SK-N-DZ (cell line): ENCODE results near the gene MYH3. TPM values are rescaled to one million over a fixed set of nuclear protein-coding genes. Genes with fewer than 3 reads are reported as not detected.
A peak's percentile ranks its signal among the peaks of the same experiment; 100 is the strongest.
"Not testable (repeated sequence)": the region's sequence is repeated elsewhere in the genome, so short reads cannot be mapped to it uniquely, and the experiment has no call there.

Experiments
- DNase-seq: peaks from one replicate; pipeline ENCODE4 v3.0.0-alpha.2; 2015; ENCODE audit warnings: low spot score
- polyA plus RNA-seq, 2 experiments: library from polyadenylated mRNA; depleted of rRNA; stranded (reverse); fragments of >200 nt; gene quantifications; 2 replicates each; pipeline ENCODE4 v1.2.3, GENCODE V29; 2014

Gene MYH3
- polyA plus RNA-seq (2014; cell fraction: cytosol; rRNA removed) = 0.52 and 1.0 TPM in 2 replicates
- 5.0 and 11.8 TPM in 2 replicates for polyA plus RNA-seq (2014; cell fraction: nucleus; rRNA removed)

DNA sequence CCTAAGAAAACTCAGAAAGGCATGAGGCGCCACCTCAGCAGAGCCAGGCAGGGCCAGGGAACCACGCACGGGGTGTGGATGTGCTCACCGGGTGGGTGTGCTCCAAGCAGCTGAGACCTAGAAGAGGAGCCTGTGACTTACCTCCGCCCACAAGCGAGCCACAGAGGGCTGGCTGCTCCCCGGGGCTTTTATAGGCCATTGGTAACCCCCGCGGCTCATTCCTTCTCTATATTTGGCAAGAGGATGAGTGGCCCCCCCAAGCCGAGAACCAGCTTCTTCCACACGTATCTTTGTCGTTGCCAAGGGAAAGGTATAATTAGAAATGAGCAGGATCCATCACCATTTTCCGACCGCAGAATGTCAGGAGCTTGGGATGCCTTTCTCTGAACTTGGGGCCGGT, at the start of gene MYH3:
Gene MYH3, minus strand, starts transcription at position 162 of the 400 bp plus-strand sequence. CDS start 2,245 bp downstream, outside the sequence.
- DNase-seq = no peak

DNA sequence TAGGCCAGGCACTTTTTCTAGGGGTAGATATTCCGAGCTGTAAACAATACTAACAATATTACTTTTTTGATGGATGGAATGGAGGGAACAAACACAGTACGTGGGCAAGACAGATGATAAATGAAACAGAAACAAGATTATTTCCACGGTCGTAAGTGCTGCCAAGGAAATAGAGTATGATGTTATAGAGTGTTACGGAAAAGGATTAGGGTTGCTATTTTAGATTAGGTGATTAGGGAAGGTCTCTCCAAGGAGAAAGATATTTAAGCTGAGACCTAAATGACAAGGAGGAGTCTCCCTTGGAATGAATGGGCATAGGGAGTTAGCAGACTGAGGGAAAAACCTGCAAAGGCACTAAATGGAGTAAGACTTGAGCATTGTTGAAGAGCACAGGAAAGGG, 48.6 kb upstream of the MYH3 start:
- no peak for DNase-seq

DNA sequence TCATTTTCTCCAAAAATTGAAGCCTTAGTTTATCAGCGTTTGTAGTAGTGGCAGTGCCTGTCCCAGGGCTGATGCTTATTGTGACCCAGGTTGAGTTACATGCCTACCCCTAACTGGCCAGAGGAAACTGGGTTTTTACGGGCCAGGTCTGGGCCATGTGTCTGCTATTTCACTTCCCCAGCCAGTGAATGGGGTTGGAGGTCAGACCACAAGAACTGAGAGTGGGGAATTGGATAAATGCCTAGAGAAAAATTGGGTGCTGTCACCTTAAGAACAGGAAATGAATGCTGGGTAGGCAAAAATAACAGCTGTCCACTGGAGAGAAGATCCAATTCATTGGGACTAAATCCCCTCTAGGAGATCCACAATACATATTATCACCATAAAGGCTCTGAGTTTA, 45.5 kb upstream of the MYH3 start:
- no peak for DNase-seq

DNA sequence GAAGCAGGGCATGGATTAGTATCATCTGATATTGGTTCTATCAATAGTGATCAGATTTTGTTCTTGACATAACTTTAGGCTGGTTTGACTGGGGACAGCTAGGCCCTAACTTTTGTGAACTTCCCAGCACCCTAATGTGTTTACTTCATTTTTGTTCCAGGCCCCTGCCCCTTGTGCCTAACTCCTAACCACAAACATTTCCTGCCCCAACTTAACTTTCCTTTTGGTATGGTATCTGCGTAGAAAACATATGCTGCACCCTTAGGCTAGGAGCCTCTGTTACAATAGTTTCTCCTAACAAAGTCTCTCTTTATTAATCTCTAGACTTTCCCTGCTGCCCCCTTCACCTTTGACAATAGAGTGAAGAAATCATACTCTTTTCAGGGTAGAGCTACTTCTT, 42.7 kb upstream of the MYH3 start:
- DNase-seq = no peak

DNA sequence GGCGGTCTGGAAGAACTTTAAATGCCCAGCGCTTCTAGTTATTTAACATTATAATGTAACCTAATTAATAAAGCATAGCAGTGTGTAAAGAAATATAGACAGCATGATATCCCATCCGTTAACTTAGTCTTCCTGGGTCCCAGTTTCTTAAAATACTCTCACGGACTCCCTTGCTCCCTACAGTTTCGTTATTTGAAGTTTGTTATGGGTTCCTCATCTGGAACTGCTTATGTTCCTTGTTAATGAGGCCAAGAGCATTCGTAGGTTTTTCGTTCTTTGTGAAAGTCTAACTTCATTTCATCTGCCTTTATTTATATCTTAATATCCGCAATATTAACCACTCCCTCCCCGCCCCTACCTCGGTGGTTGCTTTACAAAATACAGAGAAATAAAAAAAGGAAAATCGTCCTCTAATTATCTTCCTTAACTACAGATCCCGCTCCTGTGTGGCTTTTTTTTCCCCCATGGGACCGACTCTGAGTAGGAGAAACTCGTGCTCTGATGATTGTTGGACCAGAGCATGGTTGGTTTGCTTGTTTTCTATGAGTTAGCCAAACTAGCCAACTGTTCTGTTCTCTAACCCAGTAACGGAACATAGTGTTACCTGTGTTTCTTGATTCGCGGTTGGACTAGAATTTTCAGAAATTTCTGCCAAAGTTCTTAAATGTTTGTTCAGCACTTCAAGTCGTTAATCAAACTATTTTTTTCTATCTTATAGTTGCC, 41.1 kb upstream of the MYH3 start:
- DNase-seq = peak; percentile 5

DNA sequence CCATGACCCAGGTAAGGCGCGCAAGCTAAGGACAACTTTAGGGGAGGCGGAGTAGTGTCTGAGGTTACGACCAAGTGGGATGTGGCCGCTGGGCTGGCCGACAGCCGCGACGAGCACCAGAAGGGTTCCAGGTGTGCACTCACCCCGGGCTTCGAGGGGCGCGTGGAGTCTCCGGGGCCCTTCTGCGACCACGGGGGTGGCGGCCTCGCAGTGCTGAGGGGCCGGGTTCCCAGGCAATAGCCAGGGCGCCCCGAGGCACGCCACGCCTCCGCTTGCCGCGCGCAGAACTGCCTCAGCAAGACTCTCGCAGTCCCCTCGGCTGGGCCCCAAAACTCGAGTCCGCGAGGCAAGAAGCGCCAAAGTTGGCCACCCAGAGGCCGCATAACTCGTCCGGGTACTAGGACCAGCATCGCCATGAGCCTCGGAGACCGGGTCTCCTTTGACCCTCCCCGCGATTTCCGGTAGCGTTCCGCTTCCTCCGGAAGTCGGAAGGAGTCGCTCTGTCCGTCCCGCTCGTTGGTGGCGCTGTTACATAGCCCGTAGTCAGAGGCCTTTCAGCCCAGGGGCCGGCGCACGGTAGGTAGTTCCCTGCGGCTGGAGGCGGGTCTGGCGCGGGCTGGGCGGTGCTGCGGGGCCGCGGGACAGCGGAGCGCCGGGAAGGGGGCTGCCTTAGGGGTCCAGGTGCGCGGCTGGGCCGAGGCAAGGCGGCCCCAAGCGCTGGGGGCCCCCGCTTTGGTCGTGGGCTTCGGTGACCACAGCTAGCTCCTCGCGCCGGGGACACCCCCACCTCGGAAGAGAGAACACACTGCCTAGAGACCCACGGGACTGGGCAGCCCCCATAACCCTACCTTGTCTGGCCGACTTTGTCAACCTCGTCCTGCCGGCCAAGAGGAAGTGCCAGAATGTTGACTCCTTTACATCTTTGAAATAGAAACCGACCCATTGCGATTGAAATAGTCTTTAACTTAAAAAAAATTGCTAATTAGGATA, 40.3 kb upstream of the MYH3 start, which contains the start of the genes ADPRM and SCO1:
Gene ADPRM, plus strand, starts transcription at position 503 of the 990 bp plus-strand sequence. CDS start 7,333 bp downstream, outside the sequence.
Gene SCO1, minus strand, starts transcription at position 442 of the 990 bp plus-strand sequence. Its CDS starts 26 bp downstream, at position 416.
- peak; percentile 95 for DNase-seq

DNA sequence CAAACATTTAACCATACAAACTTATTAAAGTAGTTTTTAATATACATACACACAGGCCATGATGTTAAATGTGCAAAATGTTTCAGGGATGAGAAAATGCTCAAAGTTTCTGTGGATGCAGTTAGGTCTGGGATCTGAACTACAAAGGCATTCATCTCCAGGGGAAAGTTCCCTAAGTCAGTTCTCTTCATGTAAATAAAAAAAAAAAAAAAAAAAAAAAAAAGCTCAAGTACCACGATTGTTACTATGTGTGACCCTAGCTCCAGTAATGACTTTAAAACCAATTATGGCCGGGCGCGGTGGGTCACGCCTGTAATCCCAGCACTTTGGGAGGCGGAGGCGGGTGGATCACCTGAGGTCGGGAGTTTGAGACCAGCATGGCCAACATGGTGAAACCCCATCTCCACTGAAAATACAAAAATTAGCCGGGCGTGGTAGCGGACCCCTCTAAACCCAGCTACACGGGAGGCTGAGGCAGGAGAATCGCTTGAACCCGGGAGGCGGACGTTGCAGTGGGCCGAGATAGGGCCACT, 38.8 kb upstream of the MYH3 start:
- DNase-seq = not testable (repeated sequence)

DNA sequence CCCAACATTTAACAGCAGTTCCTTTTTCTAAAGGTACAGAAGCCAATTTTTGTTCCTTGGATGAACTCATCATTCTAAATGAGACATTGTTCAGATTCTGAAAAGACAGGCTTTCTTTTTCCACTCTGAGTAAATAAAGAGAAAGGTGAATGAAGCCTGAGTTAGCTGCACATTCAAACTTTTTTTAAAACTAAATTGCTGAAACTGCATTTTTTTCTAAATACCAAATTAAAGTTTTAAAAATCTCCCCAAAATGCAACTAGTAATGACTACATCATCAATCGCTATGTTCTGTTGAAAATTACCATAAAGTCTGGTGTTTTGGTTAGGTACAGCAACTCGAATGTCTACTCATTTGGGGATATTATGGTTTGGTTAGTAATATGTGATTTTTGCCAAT, 30.4 kb upstream of the MYH3 start:
- DNase-seq = no peak

DNA sequence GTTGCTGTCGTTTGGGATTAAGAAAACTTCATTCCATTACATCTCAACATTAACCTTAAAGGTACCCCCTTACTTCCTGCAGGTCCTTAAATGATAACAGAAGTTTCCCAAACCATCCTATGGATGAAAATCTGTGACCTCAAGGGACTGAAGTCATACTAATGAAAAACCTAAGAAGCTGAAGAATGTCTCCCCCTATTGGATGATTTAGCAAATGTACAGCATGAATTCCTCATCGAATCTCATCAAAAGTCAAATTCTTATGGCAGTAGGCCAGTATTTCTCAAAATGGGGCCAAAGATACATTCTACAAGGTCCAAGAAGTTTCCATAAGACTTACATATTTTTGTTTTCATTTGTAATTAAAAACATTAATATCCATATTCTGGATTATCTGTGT, 26.7 kb upstream of the MYH3 start:
- DNase-seq = peak; percentile 15

DNA sequence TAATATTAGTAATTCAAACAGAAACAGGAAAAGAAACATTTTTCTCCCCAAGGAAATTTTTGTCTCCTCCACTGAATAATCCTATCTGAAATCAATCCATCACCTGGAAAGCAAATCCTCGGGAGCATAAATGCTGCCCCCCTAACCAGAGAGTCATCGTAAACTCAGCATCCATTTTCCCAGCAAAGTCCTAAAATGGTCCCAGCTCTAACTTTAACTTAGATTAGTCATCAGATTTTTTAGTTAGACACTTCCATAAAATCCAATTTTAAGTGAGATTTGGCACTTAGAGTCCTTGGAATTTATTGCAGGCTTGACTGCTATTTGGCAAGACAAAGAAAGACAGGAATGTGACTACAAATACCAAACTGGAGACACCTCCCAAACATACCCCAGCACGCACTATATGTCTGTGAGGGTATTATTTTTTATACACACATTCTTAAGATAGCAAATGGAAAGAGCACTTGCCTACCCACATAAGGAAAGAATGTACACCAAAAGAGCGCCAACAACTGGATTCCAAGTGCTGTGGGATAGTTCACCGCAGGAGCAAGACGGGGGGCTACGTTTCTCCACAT, 24.8 kb upstream of the MYH3 start:
- DNase-seq = no peak

DNA sequence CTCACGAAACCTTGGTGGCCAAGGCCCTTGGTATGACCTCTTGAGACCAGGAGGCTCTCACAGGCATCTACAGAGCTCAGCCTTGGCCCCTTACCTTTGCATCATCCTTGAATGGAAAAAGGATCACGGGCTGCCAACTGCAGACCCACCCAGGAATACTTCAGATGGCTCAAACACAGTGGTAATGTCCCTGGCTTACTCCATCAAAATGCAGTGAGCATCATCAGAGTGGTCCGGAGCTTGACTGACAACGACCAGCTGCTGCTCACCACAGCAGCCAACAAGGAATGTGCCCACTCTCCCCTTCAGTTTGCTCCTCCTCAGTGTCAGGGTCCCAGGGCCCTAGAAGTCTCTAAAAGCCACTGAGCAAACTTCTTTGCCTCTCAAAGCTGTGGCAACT, 17.6 kb upstream of the MYH3 start:
- no peak for DNase-seq

DNA sequence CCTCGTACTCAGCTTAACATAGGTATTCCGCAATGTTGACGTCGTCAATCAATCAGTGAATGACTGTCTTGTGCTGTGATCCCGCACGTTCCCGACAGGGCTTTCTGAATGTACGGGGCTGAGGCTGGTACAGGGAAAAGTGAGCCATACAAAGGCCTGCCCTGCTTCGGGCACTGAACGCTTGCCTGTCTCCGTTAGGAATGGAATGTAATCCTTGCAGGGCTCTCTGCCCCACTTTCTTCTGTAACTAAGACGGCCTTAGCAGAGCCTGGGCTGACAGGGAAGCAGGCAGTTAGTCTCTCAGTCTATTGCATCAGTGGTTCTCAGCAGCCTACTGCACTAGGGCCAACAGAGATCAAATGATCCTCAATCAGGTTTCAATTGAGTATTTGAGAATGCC, 16.2 kb upstream of the MYH3 start:
- DNase-seq = no peak

DNA sequence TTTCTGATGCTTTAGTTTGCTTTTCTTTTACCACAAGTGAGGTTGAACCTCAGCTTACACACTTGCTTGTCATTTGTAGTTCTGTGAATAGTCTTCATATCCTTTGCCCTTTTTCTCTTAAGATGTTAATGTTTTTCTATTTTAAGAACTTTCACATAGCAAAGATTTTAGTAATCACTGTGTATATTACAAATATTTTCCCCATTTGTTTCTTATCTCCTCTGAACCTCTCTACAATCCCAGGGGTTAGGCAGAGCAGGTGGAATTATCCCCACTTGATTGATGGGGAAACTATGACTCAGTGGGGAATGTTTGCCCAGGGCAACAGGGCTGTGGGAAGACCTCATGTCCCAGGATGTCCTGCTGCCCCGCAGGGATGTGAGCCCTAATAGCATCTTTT, 11.7 kb upstream of the MYH3 start:
- no peak for DNase-seq

DNA sequence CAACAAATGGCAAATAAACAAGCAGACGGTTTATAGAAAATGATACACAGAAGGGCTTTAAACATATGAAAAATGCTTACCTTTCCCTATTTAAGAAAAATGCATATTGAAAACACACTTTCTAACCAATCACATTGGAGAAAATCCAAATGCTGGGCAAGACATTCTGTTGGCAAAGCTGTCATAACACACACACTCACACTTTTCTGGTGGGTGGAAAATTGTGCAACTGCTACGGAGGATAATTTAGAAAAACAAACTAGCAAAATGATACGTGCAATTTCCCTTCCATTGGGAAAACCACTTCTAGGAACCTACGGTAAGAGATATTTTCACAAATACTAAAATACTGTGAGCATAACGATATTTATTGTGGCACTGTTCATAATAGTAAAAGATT, 9.8 kb upstream of the MYH3 start:
- DNase-seq = no peak

DNA sequence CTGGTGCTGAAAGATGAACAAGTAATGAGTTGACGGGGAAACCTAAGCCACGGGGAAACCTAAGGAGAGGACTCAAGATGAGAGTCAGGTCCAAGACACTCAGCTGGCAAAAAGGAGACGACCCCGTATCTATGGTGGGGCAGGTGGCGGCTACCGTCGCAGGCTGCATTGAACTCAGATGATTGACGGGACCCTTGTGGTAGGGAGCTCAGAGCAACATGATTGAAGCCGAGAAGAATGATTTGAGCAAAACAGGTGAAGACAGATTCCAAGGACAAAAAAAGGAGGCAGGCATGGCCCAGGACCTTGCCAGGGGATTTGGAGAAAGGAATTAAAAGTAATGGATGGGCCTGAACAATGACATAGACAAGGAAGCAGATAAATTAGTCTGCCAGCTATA, 7.5 kb upstream of the MYH3 start:
- DNase-seq = no peak

DNA sequence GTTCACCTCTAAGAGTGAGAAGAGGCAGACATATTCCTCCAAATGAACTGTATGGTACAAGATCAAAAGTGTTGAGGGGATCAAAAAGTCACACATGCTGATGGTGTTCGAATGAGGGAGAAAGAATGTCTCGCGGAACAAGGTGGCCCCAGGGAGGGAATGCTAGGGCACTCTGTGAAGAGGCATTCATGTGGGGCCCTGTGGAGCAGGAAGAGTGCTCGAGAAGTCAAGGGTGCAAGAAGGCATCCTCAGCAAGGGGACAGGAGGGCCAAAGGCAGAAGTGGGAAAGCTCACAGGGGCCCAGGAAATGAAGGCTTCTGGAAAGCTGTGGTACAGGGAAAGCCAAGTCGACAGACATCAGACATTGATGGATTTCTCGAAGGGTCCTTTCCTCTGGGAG, 6.1 kb upstream of the MYH3 start:
- no peak for DNase-seq

DNA sequence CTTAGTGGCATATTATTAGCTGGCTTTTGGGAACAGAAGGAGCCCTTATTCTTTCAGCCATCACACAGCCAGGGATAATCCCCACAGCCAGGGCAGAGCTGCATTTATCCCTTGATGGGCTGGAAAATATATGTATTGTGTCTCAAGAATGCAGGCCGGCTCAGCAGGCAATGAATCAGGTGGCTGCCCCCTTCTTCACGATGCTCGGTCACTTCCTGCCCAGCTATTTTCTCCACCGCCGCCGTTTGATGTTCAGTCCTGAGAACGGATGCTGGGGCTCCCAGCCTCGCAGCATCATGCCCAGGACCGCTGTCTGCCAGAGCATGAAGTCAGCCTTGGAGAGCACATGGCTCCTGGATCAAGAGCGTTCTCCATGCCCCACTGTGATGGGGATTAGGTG, 4.3 kb upstream of the MYH3 start:
- no peak for DNase-seq

DNA sequence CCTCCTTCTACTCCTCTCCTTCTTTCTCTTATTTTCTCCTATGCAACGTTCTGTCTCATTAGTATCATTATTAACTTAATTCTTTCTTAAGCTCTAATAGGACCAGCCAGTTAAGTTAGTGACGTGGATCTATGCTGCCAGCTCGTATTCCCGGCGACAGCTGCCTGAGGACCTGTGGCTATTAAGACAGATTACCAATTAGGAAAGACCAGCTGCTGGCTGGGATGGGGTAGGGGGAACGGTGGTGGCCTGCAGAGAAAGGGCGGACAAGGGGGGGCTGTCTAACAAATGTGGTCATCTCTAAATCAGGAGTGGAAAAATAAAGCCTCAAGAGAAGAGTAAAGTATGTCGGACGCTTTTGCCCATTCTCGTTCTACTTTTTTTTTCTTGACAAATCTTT, 770 bp upstream of the MYH3 start:
- peak; percentile 27 for DNase-seq

DNA sequence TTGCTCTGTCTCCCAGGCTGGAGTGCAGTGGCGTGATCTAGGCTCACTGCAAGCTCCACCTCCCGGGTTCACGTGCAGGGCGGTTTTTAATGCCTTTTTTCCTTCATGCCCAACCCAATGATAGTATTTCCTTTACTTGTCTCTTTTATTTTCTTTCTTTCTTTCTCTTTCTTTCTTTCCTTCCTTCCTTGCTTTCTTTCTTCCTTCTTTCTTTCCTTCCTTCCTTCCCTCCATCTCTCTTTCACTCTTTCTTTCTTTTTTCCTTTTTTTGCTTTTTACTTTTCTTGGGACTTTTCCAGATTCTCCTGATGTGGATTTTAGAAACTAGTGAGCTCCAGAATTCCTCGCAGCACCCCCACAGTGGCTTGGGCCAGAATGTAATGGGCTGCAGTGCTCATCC, 3.1 kb downstream of the MYH3 start:
- DNase-seq = no peak

DNA sequence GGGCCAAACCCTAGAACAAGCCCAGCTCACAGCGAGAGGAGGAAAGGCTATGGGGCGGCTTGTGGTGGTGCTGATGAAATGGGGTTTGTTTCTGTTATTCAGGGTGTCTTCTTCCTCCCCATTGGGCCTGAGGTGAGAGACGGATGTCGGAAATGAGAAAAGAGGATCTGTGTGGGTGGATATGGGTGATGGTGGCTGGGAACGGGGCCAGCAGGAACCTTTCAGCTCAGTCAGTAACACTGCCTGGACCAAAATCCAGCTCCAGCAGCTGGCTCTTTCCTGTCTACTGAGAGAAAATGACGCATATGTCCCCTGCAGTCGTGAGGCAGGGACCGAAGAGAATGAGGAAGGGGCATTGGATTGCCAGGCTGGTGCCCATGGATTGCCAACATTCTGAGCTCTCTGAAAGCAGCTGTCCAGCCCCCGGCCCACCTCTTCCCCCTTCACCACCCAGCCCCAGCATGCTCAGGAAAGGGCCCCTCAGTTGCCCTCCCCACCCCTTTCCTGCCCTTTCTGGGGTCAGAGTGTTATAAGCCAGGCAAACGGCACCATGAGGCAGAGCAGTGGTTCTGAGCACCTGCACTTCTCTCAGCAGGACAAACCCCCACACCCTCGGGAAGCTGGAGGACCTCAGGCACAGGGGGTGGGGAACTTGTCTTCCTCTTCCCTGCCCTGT, 4.0 kb downstream of the MYH3 start:
- DNase-seq = no peak

DNA sequence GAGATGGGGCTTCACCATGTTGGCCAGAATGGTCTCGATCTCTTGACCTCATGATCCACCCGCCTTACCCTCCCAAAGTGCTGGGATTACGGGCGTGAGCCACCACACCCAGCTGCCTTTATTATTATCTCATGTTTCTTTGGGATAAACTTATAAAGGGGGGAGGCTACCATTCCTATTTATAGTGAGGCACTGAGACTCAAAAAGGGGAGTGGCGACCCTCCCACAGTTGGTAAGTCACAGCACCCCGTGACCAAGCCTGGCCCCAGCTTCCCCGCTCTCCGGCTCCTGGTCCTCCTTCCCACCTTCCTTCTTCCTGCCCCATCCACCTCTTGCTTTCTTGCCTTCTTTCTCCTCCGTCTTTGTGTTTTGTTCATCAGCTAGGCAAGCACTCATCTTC, 5.2 kb downstream of the MYH3 start:
- DNase-seq = no peak
